NCI-H2107 (cell line): ENCODE results near the gene ABCA8.
"Not testable (repeated sequence)": the region's sequence is repeated elsewhere in the genome, so short reads cannot be mapped to it uniquely, and the experiment has no call there.

Source experiments
- DNase-seq: peaks from one replicate; lab custom pipeline; 2025; lab: John Stamatoyannopoulos, UW

Gene ABCA8

GRCh38 chr17:68824185-68824584, 131.0 kb downstream of the ABCA8 start:
- DNase-seq, result not testable (repeated sequence)

GRCh38 chr17:68822719-68823289, 132.4 kb downstream of the ABCA8 start:
- DNase-seq, result no peak

- DNase-seq, result no peak
These were observed 133.1 kb downstream of the ABCA8 start for GRCh38 chr17:68821860-68822696.

GRCh38 chr17:68820825-68821481, 134.2 kb downstream of the ABCA8 start:
- no peak for DNase-seq

- DNase-seq, result no peak
These were observed 134.7 kb downstream of the ABCA8 start for GRCh38 chr17:68820476-68820824.

- no peak for DNase-seq
These were observed 135.7 kb downstream of the ABCA8 start for GRCh38 chr17:68819465-68819864.
